Activated effector memory CD4-positive, alpha-beta T cell treated with anti-CD3 and anti-CD28 coated beads, Interleukin-2, amount 50 U/mL, for 16 hours (primary cell): Measurements from ENCODE around the gene ZNF700.
A peak's percentile ranks its signal among the peaks of the same experiment; 100 is the strongest.
"Not testable (repeated sequence)": the region's sequence is repeated elsewhere in the genome, so short reads cannot be mapped to it uniquely, and the experiment has no call there.

Experiments used
- DNase-seq: peaks from one replicate; pipeline ENCODE4 v3.0.0-alpha.2; 2020

The ZNF700 gene

GRCh38 chr19:11924886-11925650, at the start of gene ZNF700:
ZNF700 (plus strand) TSS chr19:11925107; CDS start chr19:11925211, 104 bp downstream.
- peak; percentile 97 for DNase-seq

- DNase-seq: peak; percentile 79
Measured at GRCh38 chr19:11879687-11880266, 45.1 kb upstream of the ZNF700 start.

- no peak for DNase-seq
Measured at GRCh38 chr19:11880598-11880997, 44.3 kb upstream of the ZNF700 start.

- peak; percentile 79 for DNase-seq
Measured at GRCh38 chr19:11881151-11881800, 43.6 kb upstream of the ZNF700 start.

GRCh38 chr19:11882606-11883005, 42.3 kb upstream of the ZNF700 start:
- DNase-seq: no peak

- no peak for DNase-seq
Measured at GRCh38 chr19:11887234-11887610, 37.7 kb upstream of the ZNF700 start.

GRCh38 chr19:11887611-11888531, 37.0 kb upstream of the ZNF700 start, which contains the start of gene ZNF69:
ZNF69 (plus strand) TSS chr19:11887782; CDS start chr19:11887924, 142 bp downstream.
- peak; percentile 82 for DNase-seq

GRCh38 chr19:11889901-11890300, 35.0 kb upstream of the ZNF700 start:
- not testable (repeated sequence) for DNase-seq

GRCh38 chr19:11890634-11891033, 34.3 kb upstream of the ZNF700 start:
- no peak for DNase-seq

GRCh38 chr19:11894851-11895250, 30.1 kb upstream of the ZNF700 start:
- DNase-seq: no peak

- no peak for DNase-seq
Measured at GRCh38 chr19:11902228-11902627, 22.7 kb upstream of the ZNF700 start.

GRCh38 chr19:11905928-11906327, 19.0 kb upstream of the ZNF700 start:
- no peak for DNase-seq

GRCh38 chr19:11911937-11912336, 13.0 kb upstream of the ZNF700 start:
- not testable (repeated sequence) for DNase-seq

GRCh38 chr19:11914417-11915051, 10.4 kb upstream of the ZNF700 start:
- DNase-seq: not testable (repeated sequence)

- DNase-seq: no peak
Measured at GRCh38 chr19:11921852-11922495, 2.9 kb upstream of the ZNF700 start.

GRCh38 chr19:11925651-11926187, 812 bp downstream of the ZNF700 start:
- DNase-seq: not testable (repeated sequence)

GRCh38 chr19:11927227-11927626, 2.3 kb downstream of the ZNF700 start:
- no peak for DNase-seq

- no peak for DNase-seq
Measured at GRCh38 chr19:11931051-11931450, 6.1 kb downstream of the ZNF700 start.

GRCh38 chr19:11931513-11931912, 6.6 kb downstream of the ZNF700 start:
- no peak for DNase-seq

GRCh38 chr19:11935829-11936228, 10.9 kb downstream of the ZNF700 start:
- not testable (repeated sequence) for DNase-seq

- not testable (repeated sequence) for DNase-seq
Measured at GRCh38 chr19:11938383-11938782, 13.5 kb downstream of the ZNF700 start.
